Measurements from ENCODE around the gene CRLF2. TPM values are rescaled to one million over a fixed set of nuclear protein-coding genes. Genes with fewer than 3 reads are reported as not detected.

CRLF2 gene
- polyA plus RNA-seq, 1 experiment: not detected

GRCh38 chrX:1167918-1168481, 44.4 kb downstream of the CRLF2 start:
- no peak for DNase-seq (ENCODE audit: low read depth)

DNA sequence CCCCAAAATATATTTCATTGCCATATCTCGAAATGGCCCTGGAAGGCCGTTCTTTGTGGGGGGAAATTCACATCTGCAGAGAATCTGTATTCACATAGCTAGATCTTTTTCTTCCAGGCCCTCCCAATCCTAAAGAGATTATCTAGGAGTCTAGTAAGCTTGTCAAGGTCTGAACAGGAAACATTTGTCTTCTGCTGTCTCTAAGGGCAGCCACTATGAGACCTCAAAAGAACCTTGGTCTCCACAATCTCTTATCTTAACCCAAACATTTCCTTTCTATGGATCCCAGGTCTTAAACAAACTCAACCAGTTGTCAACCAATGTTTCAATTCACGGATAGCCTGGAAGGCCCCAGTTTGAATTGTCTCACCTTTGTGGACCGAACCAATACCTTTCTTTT, 45.0 kb downstream of the CRLF2 start:
- DNase-seq (ENCODE audit: low read depth): no peak
- Histone ChIP-seq H3K36me3 (ENCODE audit: control insufficient read depth, insufficient read depth, low read length) (no peaks in the 10 kb centered on the region), H3K4me3 (ENCODE audit: low read depth, low read length) (no peak overlapping the region), H3K27me3 (ENCODE audit: control insufficient read depth, insufficient read depth, low read length) (no peaks in the 10 kb centered on the region; the same call in none of the 2 replicates)
- ChIA-PET CTCF (no interaction called here), POLR2A (no interaction called here)
- TF ChIP-seq, protein P1, sequence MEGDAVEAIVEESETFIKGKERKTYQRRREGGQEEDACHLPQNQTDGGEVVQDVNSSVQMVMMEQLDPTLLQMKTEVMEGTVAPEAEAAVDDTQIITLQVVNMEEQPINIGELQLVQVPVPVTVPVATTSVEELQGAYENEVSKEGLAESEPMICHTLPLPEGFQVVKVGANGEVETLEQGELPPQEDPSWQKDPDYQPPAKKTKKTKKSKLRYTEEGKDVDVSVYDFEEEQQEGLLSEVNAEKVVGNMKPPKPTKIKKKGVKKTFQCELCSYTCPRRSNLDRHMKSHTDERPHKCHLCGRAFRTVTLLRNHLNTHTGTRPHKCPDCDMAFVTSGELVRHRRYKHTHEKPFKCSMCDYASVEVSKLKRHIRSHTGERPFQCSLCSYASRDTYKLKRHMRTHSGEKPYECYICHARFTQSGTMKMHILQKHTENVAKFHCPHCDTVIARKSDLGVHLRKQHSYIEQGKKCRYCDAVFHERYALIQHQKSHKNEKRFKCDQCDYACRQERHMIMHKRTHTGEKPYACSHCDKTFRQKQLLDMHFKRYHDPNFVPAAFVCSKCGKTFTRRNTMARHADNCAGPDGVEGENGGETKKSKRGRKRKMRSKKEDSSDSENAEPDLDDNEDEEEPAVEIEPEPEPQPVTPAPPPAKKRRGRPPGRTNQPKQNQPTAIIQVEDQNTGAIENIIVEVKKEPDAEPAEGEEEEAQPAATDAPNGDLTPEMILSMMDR (IDR thresholded peaks at IDR 0.05; ENCODE audit: insufficient read depth, low read depth, low read length): no peak

More at GRCh38 chrX:1167918-1168481, 44.4 kb downstream of the CRLF2 start:
- TF ChIP-seq, protein P1 (IDR thresholded peaks at IDR 0.05; ENCODE audit: insufficient read depth, low read depth, low read length): no peak
- POLR2A ChIA-PET: no interaction called here
- Histone ChIP-seq H3K27me3 (ENCODE audit: control insufficient read depth, insufficient read depth, low read length) (peaks cover 2% of the 10 kb centered on the region), H3K36me3 (ENCODE audit: control insufficient read depth, insufficient read depth, low read length) (no peaks in the 10 kb centered on the region), H3K4me3 (ENCODE audit: low read depth, low read length) (no peak overlapping the region)
- CTCF ChIA-PET: no interaction called here

DNA sequence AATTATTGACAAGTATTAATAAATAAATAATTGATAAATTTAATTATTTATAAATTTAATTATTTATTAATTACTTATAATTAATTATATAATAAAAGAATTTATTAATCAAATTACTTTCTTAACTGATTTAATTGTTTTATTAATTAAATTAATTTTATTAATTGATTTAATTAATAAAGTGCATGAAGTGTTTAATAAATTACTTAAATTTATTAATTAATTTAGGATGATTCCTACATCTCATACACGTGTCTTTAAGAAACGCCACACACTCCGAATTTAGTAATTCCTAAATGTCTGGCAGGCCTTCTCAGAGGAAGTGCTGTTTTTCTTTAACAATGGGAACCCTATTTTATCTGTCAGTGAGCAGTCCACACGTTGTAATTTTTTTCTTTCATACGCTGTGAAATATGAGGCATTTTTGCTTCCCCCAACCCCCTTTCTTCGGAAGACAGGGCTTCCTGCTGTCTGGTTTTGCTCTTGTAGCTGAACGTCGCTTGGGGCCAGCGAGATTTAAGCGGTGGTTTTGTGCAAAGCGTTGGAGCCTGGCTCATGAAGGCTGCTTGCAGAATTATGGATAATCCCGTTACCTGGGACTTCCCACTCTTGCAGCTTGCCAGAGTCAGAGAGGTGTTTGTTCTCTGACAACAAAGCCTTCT, 46.8 kb downstream of the CRLF2 start:
- H3K4me3 ChIP-seq (ENCODE audit: low read depth, low read length): no peak overlapping the region
- TF ChIP-seq, protein P1 (IDR thresholded peaks at IDR 0.05; ENCODE audit: insufficient read depth, low read depth, low read length): no peak
- no peaks in the 10 kb centered on the region for H3K27me3 ChIP-seq (ENCODE audit: control insufficient read depth, insufficient read depth, low read length)
- H3K36me3 ChIP-seq (ENCODE audit: control insufficient read depth, insufficient read depth, low read length): no peaks in the 10 kb centered on the region
- ChIA-PET POLR2A (no interaction called here), CTCF (no interaction called here)
- DNase-seq (ENCODE audit: low read depth): no peak

- Histone ChIP-seq H3K4me3 (ENCODE audit: low read depth, low read length) (no peak overlapping the region), H3K36me3 (ENCODE audit: control insufficient read depth, insufficient read depth, low read length) (no peaks in the 10 kb centered on the region), H3K27me3 (ENCODE audit: control insufficient read depth, insufficient read depth, low read length) (no peaks in the 10 kb centered on the region)
- TF ChIP-seq, protein P1 (IDR thresholded peaks at IDR 0.05; ENCODE audit: insufficient read depth, low read depth, low read length): no peak
- ChIA-PET POLR2A (no interaction called here), CTCF (no interaction called here)
- DNase-seq (ENCODE audit: low read depth): no peak
Measured at GRCh38 chrX:1164322-1165288, 47.8 kb downstream of the CRLF2 start.

DNA sequence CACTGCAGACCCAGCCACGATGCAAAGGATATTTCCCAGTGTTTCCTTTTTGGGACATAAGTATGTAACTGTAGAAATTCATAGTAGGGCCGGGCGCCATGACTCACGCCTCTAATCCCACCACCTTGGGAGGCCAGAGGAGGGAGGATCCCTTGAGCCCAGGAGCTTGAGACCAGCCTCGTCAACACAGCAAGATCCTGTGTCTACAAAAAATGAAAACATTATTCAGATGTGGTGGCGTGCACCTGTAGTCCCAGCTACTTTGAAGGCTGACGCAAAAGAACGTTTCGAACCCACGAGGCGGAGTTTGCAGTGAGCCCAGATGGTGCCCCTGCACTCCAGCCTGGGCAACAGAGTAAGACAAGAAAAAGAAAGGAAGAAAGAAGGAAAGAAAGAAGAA, 49.2 kb downstream of the CRLF2 start:
- DNase-seq (ENCODE audit: low read depth): no peak
- H3K4me3 ChIP-seq (ENCODE audit: low read depth, low read length): no peak overlapping the region
- H3K27me3 ChIP-seq (ENCODE audit: control insufficient read depth, insufficient read depth, low read length): no peaks in the 10 kb centered on the region
- no peaks in the 10 kb centered on the region for H3K36me3 ChIP-seq (ENCODE audit: control insufficient read depth, insufficient read depth, low read length)
- ChIA-PET CTCF (no interaction called here), POLR2A (no interaction called here)
- TF ChIP-seq, protein P1 (IDR thresholded peaks at IDR 0.05; ENCODE audit: insufficient read depth, low read depth, low read length): no peak
